Cardiac ventricle fibroblast (primary cell): Measurements from ENCODE around the gene IFNL4. TPM values are rescaled to one million over a fixed set of nuclear protein-coding genes. Genes with fewer than 3 reads are reported as not detected.

ENCODE experiments used
- total RNA-seq: library from RNA; depleted of rRNA; stranded (reverse); fragments of >200 nt; gene quantifications from 2 replicates; pipeline ENCODE4 v1.2.3, GENCODE V29; 2015

The IFNL4 gene
- not detected in 2 replicates for total RNA-seq

GRCh38 chr19:39248806-39249205, at the start of gene IFNL4:
IFNL4 (minus strand) TSS chr19:39248856.

GRCh38 chr19:39296055-39296645, 47.5 kb upstream of the IFNL4 start, which contains the start of gene IFNL1:
IFNL1 (plus strand) TSS chr19:39296407; CDS start chr19:39296422, 15 bp downstream.

GRCh38 chr19:39268085-39268484, 19.4 kb upstream of the IFNL4 start, which contains the start of gene IFNL2:
IFNL2 (plus strand) TSS chr19:39268396; CDS start chr19:39268569, 173 bp downstream.

GRCh38 chr19:39244410-39245100, 4.1 kb downstream of the IFNL4 start, which contains the start of gene IFNL3:
IFNL3 (minus strand) TSS chr19:39245006; CDS start chr19:39244967, 39 bp downstream.

GRCh38 chr19:39203372-39204341, 45.0 kb downstream of the IFNL4 start, which contains the start of gene SYCN:
SYCN (minus strand) TSS chr19:39204263; CDS start chr19:39204254, 9 bp downstream.

GRCh38 chr19:39196860-39197562, 51.6 kb downstream of the IFNL4 start, which contains the start of gene NCCRP1:
NCCRP1 (plus strand) TSS chr19:39196964; CDS start chr19:39196983, 19 bp downstream.

Other genes starting within 250 kb of the IFNL4 start
- gene FBXO27, start 216.3 kb downstream of the IFNL4 start, total RNA-seq: 1.6 and 7.0 TPM in 2 replicates
- gene ACP7, start 164.5 kb downstream of the IFNL4 start, total RNA-seq: not detected in 2 replicates
- 6.9 and 12.2 TPM in 2 replicates for gene PAK4, start 123.1 kb downstream of the IFNL4 start, total RNA-seq
- not detected in 2 replicates for gene NCCRP1, start 51.9 kb downstream of the IFNL4 start, total RNA-seq
- not detected in 2 replicates for gene SYCN, start 44.6 kb downstream of the IFNL4 start, total RNA-seq
- gene IFNL3, start 3.9 kb downstream of the IFNL4 start, total RNA-seq: not detected in 2 replicates
- not detected in 2 replicates for gene IFNL2, start 19.5 kb upstream of the IFNL4 start, total RNA-seq
- not detected in 2 replicates for gene IFNL1, start 47.6 kb upstream of the IFNL4 start, total RNA-seq
- gene LRFN1, start 72.0 kb upstream of the IFNL4 start, total RNA-seq: 0.62 and 0.78 TPM in 2 replicates
- 1.3 and 1.9 TPM in 2 replicates for gene GMFG, start 87.2 kb upstream of the IFNL4 start, total RNA-seq
- gene SAMD4B, start 93.6 kb upstream of the IFNL4 start, total RNA-seq: 60.0 and 68.8 TPM in 2 replicates
- gene PAF1, start 142.2 kb upstream of the IFNL4 start, total RNA-seq: 30.0 and 43.1 TPM in 2 replicates
- 23.6 and 42.9 TPM in 2 replicates for gene MED29, start 142.5 kb upstream of the IFNL4 start, total RNA-seq
- gene ZFP36, start 158.0 kb upstream of the IFNL4 start, total RNA-seq: 61.9 and 72.9 TPM in 2 replicates
- 21.7 and 31.7 TPM in 2 replicates for gene PLEKHG2, start 163.8 kb upstream of the IFNL4 start, total RNA-seq
- 979 and 1,035 TPM in 2 replicates for gene RPS16, start 187.1 kb upstream of the IFNL4 start, total RNA-seq
- 75.4 and 89.8 TPM in 2 replicates for gene SUPT5H, start 196.7 kb upstream of the IFNL4 start, total RNA-seq
- gene TIMM50, start 232.0 kb upstream of the IFNL4 start, total RNA-seq: 49.4 and 51.1 TPM in 2 replicates